Measurements from ENCODE around the gene GIMAP4. TPM values are rescaled to one million over a fixed set of nuclear protein-coding genes. Genes with fewer than 3 reads are reported as not detected.
A peak's percentile ranks its signal among the peaks of the same experiment; 100 is the strongest.
"Not testable (repeated sequence)": the region's sequence is repeated elsewhere in the genome, so short reads cannot be mapped to it uniquely, and the experiment has no call there.

The GIMAP4 gene
- total and polyA plus RNA-seq, 7 experiments from 2014 or later: 74.9 to 762 (median 406) TPM

- intact Hi-C loops (cut with micrococcal nuclease): loop anchor here in 1 of 2 donors (2.0 kb wide), 1 partner anchor 13 kb away; no protein-coding TSS in a partner anchor
- Mint-ChIP-seq H3K4me1 (peaks cover 27 to 93% (median 79%) of the 10 kb centered on the region in 7 donors), H3K9me3 (peaks cover 19 to 76% (median 46%) of the 10 kb centered on the region in 11 donors)
Measured at GRCh38 chr7:150587551-150587950, 20.4 kb downstream of the GIMAP4 start.

GRCh38 chr7:150594805-150595204 lies 27.6 kb downstream of the GIMAP4 start:
- Mint-ChIP-seq H3K4me1 (peaks cover 31 to 87% (median 78%) of the 10 kb centered on the region in 7 donors), H3K4me3 (peak overlapping the region in 7 of 10 donors; percentile 15 to 56 (median 32)), H3K36me3 (peaks cover 25 to 89% (median 39%) of the 10 kb centered on the region in 5 donors), H3K27ac (peak overlapping the region in 6 of 9 donors; percentile 19 to 82 (median 64)), H3K9me3 (peaks cover 21 to 87% (median 53%) of the 10 kb centered on the region in 11 donors), H3K27me3 (no peaks in the 10 kb centered on the region)
- peaks cover 7 to 18% of the 10 kb centered on the region in 2 donors for H3K4me1 ChIP-seq (ENCODE audit: control insufficient read depth in 2 of 2, insufficient read depth in 2 of 2, low read length in 2 of 2)
- no peak for ATAC-seq
- intact Hi-C loops (cut with micrococcal nuclease): no loop called here
- peaks cover 0 to 31% (median 6%) of the 10 kb centered on the region in 3 experiments for H3K9me3 ChIP-seq (ENCODE audit: control insufficient read depth in 2 of 3, low read length in 3 of 3)
- H3K27me3 ChIP-seq (ENCODE audit: control insufficient read depth in 2 of 2, insufficient read depth in 2 of 2, low read length in 2 of 2): no peaks in the 10 kb centered on the region
- H3K27ac ChIP-seq (ENCODE audit: low read depth, low read length): no peak overlapping the region
- H3K36me3 ChIP-seq (ENCODE audit: control insufficient read depth in 2 of 3, insufficient read depth in 3 of 3, low read length in 3 of 3): no peaks in the 10 kb centered on the region
- ChIA-PET POLR2A (interaction anchor here (0.8 to 5.3 kb wide), 7 partner anchors 9 to 143 kb away, joined by 3 to 26 read pairs (median 4); no protein-coding TSS in a partner anchor), CTCF (no interaction called here)
- no peak for DNase-seq
- H3K4me3 ChIP-seq (ENCODE audit: low read length): no peak overlapping the region

More at GRCh38 chr7:150587551-150587950, 20.4 kb downstream of the GIMAP4 start:
- H3K36me3 ChIP-seq (ENCODE audit: control insufficient read depth in 2 of 3, insufficient read depth in 3 of 3, low read length in 3 of 3): no peaks in the 10 kb centered on the region
- peaks cover 16 to 29% of the 10 kb centered on the region in 2 donors for H3K4me1 ChIP-seq (ENCODE audit: control insufficient read depth in 2 of 2, insufficient read depth in 2 of 2, low read length in 2 of 2)
- ATAC-seq: no peak
- peaks cover under 1 to 25% (median 1%) of the 10 kb centered on the region in 3 experiments for H3K9me3 ChIP-seq (ENCODE audit: control insufficient read depth in 2 of 3, low read length in 3 of 3)
- Mint-ChIP-seq H3K27ac (peak overlapping the region in 5 of 9 donors; percentile 63 to 97 (median 89)), H3K4me3 (peak overlapping the region in 4 of 10 donors; percentile 15 to 51 (median 38)), H3K27me3 (no peaks in the 10 kb centered on the region), H3K36me3 (peaks cover 20 to 66% (median 30%) of the 10 kb centered on the region in 5 donors)
- no peak for DNase-seq
- no peak overlapping the region for H3K4me3 ChIP-seq (ENCODE audit: low read length)
- no peaks in the 10 kb centered on the region for H3K27me3 ChIP-seq (ENCODE audit: control insufficient read depth in 2 of 2, insufficient read depth in 2 of 2, low read length in 2 of 2)
- no peak overlapping the region for H3K27ac ChIP-seq (ENCODE audit: low read depth, low read length)
- ChIA-PET CTCF (no interaction called here), POLR2A (interaction anchor here (0.7 to 8.6 kb wide), 13 partner anchors 10 to 181 kb away, joined by 3 to 71 read pairs (median 4); partner anchors contain the start of genes GIMAP4, GIMAP5 and GIMAP6)

DNA sequence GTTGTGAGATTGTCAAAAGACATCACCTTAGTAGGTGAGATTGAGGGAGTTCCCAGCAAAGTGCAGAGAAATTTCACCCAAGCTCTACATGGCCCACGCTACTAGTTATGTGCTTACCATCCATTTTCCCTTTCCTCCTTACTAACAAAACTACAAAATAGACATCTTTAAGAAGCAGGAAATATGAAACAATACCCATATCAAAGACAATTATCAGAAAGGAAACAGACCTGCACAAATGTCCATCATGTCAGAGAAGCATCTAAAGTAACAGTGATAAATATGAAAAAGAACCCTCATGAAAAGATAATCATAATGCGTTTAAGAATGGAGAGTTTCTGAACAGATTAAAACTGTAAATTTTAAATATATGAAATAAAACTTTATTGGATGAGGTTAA lies 28.2 kb downstream of the GIMAP4 start:
- ChIA-PET CTCF (no interaction called here), POLR2A (interaction anchor here (0.9 to 5.3 kb wide), 5 partner anchors 9 to 143 kb away, joined by 3 to 26 read pairs (median 4); no protein-coding TSS in a partner anchor)
- no peak for ATAC-seq
- intact Hi-C loops (cut with micrococcal nuclease): no loop called here
- H3K4me3 Mint-ChIP-seq: peak overlapping the region in 8 of 10 donors; percentile 2 to 56 (median 29)
- peaks cover 30 to 90% (median 45%) of the 10 kb centered on the region in 5 donors for H3K36me3 Mint-ChIP-seq
- Histone ChIP-seq H3K9me3 (ENCODE audit: control insufficient read depth in 2 of 3, low read length in 3 of 3) (peaks cover 0 to 31% (median 6%) of the 10 kb centered on the region in 3 experiments), H3K27me3 (ENCODE audit: control insufficient read depth in 2 of 2, insufficient read depth in 2 of 2, low read length in 2 of 2) (no peaks in the 10 kb centered on the region), H3K27ac (ENCODE audit: low read depth, low read length) (no peak overlapping the region), H3K4me1 (ENCODE audit: control insufficient read depth in 2 of 2, insufficient read depth in 2 of 2, low read length in 2 of 2) (peaks cover 7 to 18% of the 10 kb centered on the region in 2 donors), H3K36me3 (ENCODE audit: control insufficient read depth in 2 of 3, insufficient read depth in 3 of 3, low read length in 3 of 3) (no peaks in the 10 kb centered on the region), H3K4me3 (ENCODE audit: low read length) (no peak overlapping the region)
- peak overlapping the region in 7 of 9 donors; percentile 8 to 82 (median 49) for H3K27ac Mint-ChIP-seq
- H3K9me3 Mint-ChIP-seq: peaks cover 22 to 87% (median 57%) of the 10 kb centered on the region in 11 donors
- DNase-seq: no peak
- H3K27me3 Mint-ChIP-seq: no peaks in the 10 kb centered on the region
- H3K4me1 Mint-ChIP-seq: peaks cover 33 to 87% (median 79%) of the 10 kb centered on the region in 7 donors

DNA sequence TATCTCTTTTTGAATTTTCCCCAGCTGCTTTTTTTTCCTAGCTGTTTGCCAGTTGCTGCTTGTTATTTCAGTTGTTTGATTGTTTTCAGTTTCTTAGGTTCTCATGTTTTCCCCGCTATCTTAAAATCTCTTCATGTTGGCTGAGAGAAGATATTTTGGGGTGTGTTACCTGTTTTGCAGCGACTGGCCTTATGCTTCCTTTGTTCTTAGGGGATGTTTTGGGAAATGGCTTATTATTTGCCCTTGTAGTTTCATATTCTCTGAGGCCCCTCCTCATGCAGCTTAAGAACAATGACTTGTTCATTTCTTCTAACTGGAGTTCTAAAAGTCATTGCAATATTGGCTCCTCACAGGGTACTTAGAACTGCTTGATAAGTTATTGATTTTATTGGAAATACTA lies 36.4 kb downstream of the GIMAP4 start:
- POLR2A ChIA-PET: interaction anchor here (0.6 to 2.5 kb wide), 23 partner anchors 9 to 155 kb away, joined by 3 to 24 read pairs (median 4); partner anchors contain the start of genes GIMAP1, GIMAP2, GIMAP4 and GIMAP5
- H3K36me3 Mint-ChIP-seq: peaks cover 7 to 62% (median 17%) of the 10 kb centered on the region in 5 donors
- peak; percentile 78 for ATAC-seq
- DNase-seq: peak in 7 of 9 donors; percentile 37 to 81 (median 71)
- peak overlapping the region; percentile 63 for H3K27ac ChIP-seq (ENCODE audit: low read depth, low read length)
- not testable (repeated sequence) for H3K9me3 ChIP-seq (ENCODE audit: control insufficient read depth in 2 of 3, low read length in 3 of 3); H3K27me3 ChIP-seq (ENCODE audit: control insufficient read depth in 2 of 2, insufficient read depth in 2 of 2, low read length in 2 of 2); H3K27me3 Mint-ChIP-seq; H3K36me3 ChIP-seq (ENCODE audit: control insufficient read depth in 2 of 3, insufficient read depth in 3 of 3, low read length in 3 of 3); H3K4me3 ChIP-seq (ENCODE audit: low read length)
- H3K4me1 ChIP-seq (ENCODE audit: control insufficient read depth in 2 of 2, insufficient read depth in 2 of 2, low read length in 2 of 2): peaks cover 0 to 16% of the 10 kb centered on the region in 2 donors
- H3K27ac Mint-ChIP-seq: peak overlapping the region; percentile 48 to 92 (median 88)
- peak overlapping the region in 9 of 10 donors; percentile 42 to 76 (median 62) for H3K4me3 Mint-ChIP-seq
- intact Hi-C loops (cut with micrococcal nuclease): loop anchor here (1.0 kb wide), 2 partner anchors 9 to 10 kb away; no protein-coding TSS in a partner anchor
- CTCF ChIA-PET: interaction anchor here (1.2 to 1.7 kb wide), 4 partner anchors 15 to 36 kb away, joined by 3 to 4 read pairs (median 3); partner anchors contain the start of gene GIMAP4
- H3K9me3 Mint-ChIP-seq: peaks cover 0 to 57% (median 30%) of the 10 kb centered on the region in 11 donors
- peaks cover 40 to 93% (median 79%) of the 10 kb centered on the region in 7 donors for H3K4me1 Mint-ChIP-seq

DNA sequence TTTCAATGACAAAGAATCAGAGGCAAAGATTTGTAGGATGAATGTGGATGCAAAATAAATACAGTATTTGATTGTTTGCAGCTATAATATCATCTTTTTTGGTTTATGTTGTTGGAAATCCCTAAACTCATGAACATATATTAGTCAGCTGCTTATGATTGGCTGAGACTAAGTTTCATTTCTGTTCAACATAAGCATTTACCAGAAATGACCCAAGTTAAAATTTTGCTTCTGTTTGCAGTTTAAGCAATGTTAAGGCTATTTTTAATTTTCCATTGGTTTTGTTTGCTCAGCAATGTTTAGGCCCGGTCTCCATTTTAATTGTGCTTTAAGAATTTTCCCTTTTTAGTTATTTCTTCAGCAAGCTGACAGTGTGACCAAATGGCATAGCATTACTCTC lies 43.0 kb downstream of the GIMAP4 start:
- no peak for ATAC-seq
- POLR2A ChIA-PET: interaction anchor here (0.9 to 2.2 kb wide), 8 partner anchors 9 to 138 kb away, joined by 3 to 10 read pairs (median 3); partner anchors contain the start of genes GIMAP1 and GIMAP6

DNA sequence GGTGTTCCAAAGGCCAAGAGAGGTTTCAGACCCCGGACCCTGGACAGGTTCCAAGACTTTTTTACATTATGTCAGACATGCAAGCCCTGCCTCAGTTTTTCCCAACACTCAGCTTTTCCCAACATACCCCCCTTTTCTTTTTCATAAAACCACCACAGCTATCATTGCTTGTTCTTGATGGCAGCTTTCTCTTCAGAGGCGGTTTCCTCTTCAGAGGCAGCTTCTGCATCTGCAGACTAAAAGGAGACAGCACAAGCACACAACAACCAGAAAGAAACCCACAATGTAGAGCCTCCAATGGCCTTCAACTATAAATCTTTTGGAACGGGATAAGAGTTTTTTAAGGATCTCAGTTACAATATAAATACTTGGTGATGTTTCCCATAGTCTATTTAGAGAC lies 45.7 kb downstream of the GIMAP4 start:
- Histone ChIP-seq H3K27ac (ENCODE audit: low read depth, low read length) (peak overlapping the region; percentile 61), H3K36me3 (ENCODE audit: control insufficient read depth in 2 of 3, insufficient read depth in 3 of 3, low read length in 3 of 3) (no peaks in the 10 kb centered on the region), H3K27me3 (ENCODE audit: control insufficient read depth in 2 of 2, insufficient read depth in 2 of 2, low read length in 2 of 2) (no peaks in the 10 kb centered on the region), H3K4me1 (ENCODE audit: control insufficient read depth in 2 of 2, insufficient read depth in 2 of 2, low read length in 2 of 2) (peaks cover 14 to 32% of the 10 kb centered on the region in 2 donors), H3K4me3 (ENCODE audit: low read length) (no peak overlapping the region), H3K9me3 (ENCODE audit: control insufficient read depth in 2 of 3, low read length in 3 of 3) (peaks cover 0 to 6% (median 0%) of the 10 kb centered on the region in 3 experiments)
- Mint-ChIP-seq H3K4me1 (peaks cover 41 to 85% (median 76%) of the 10 kb centered on the region in 7 donors), H3K27ac (peak overlapping the region; percentile 75 to 93 (median 84)), H3K4me3 (peak overlapping the region; percentile 6 to 74 (median 63)), H3K27me3 (no peaks in the 10 kb centered on the region), H3K36me3 (peaks cover 4 to 71% (median 9%) of the 10 kb centered on the region in 5 donors), H3K9me3 (peaks cover 4 to 35% (median 12%) of the 10 kb centered on the region in 11 donors)
- peak in 1 of 9 donors; percentile 42 for DNase-seq
- ATAC-seq: no peak
- ChIA-PET POLR2A (interaction anchor here (0.8 to 1.7 kb wide), 7 partner anchors 9 to 74 kb away, joined by 3 to 12 read pairs (median 3); no protein-coding TSS in a partner anchor), CTCF (interaction anchor here (1.3 kb wide), 1 partner anchor 45 kb away, joined by 3 read pairs; the partner anchor contains the start of gene GIMAP4)
- intact Hi-C loops (cut with micrococcal nuclease): loop anchor here (1.0 kb wide), 1 partner anchor 10 kb away; no protein-coding TSS in a partner anchor

More for the DNA sequence above, 43.0 kb downstream of the GIMAP4 start:
- Histone ChIP-seq H3K27ac (ENCODE audit: low read depth, low read length) (no peak overlapping the region), H3K27me3 (ENCODE audit: control insufficient read depth in 2 of 2, insufficient read depth in 2 of 2, low read length in 2 of 2) (no peaks in the 10 kb centered on the region), H3K4me3 (ENCODE audit: low read length) (no peak overlapping the region), H3K4me1 (ENCODE audit: control insufficient read depth in 2 of 2, insufficient read depth in 2 of 2, low read length in 2 of 2) (peaks cover 14 to 36% of the 10 kb centered on the region in 2 donors), H3K9me3 (ENCODE audit: control insufficient read depth in 2 of 3, low read length in 3 of 3) (no peaks in the 10 kb centered on the region), H3K36me3 (ENCODE audit: control insufficient read depth in 2 of 3, insufficient read depth in 3 of 3, low read length in 3 of 3) (no peaks in the 10 kb centered on the region)
- peak overlapping the region in 5 of 9 donors; percentile 65 to 91 (median 80) for H3K27ac Mint-ChIP-seq
- CTCF ChIA-PET: no interaction called here
- peaks cover 46 to 90% (median 75%) of the 10 kb centered on the region in 7 donors for H3K4me1 Mint-ChIP-seq
- H3K27me3 Mint-ChIP-seq: no peaks in the 10 kb centered on the region
- H3K9me3 Mint-ChIP-seq: peaks cover 3 to 34% (median 11%) of the 10 kb centered on the region in 11 donors
- intact Hi-C loops (cut with micrococcal nuclease): no loop called here
- peak overlapping the region in 1 of 10 donors; percentile 7 for H3K4me3 Mint-ChIP-seq
- peaks cover 0 to 64% (median 10%) of the 10 kb centered on the region in 5 donors for H3K36me3 Mint-ChIP-seq
- no peak for DNase-seq
